GM20000 (cell line): ENCODE data around the gene ZNF865.
A peak's percentile ranks its signal among the peaks of the same experiment; 100 is the strongest.

Source experiments
- DNase-seq: peaks from one replicate; pipeline ENCODE4 v3.0.0; 2012; ENCODE audit warnings: low spot score
- CTCF ChIP-seq: IDR thresholded peaks from 2 replicates; pipeline ENCODE4 v1.5.1; 2012; ENCODE audit warnings: mild to moderate bottlenecking, control low read depth; ENCODE audit errors: extremely low read depth, missing control alignments

The ZNF865 gene

DNA sequence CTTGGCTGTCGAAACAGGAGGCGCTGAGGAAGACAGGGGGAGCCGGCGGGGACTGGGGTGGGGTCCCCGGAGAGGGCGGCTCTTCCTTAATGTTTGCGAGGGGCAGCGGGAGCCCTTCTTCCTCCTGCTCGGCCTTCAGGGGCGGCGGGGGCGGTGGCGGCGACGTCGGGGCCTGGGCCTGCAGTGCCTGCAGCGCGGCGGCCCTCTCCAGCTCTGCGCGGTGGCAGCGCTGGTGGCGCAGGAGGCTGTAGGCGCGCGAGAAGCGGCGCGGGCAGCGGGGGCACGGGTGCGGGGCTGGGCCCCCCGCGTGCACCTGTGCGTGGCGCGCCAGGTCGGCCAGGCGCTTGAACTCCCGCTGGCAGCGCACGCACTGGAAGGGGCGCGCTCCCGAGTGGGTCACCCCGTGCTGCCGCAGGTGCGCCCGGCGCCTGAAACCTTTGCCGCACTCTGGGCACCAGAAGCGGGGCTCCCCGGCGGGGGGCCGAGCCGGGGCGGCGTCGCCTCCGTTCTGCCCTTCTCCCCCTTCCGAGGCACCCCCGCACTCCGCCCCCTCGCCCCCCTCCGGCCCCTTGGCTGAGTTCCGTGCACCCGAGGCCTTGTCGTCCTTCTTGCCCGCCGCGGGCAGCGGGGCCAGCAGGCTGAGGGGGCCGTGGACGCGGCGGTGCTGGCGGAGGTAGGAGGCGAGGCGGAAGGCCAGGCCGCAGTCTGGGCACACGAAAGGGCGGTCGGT, 27.3 kb upstream of the ZNF865 start:
- DNase-seq: no peak
- TF ChIP-seq CTCF: no peak

DNA sequence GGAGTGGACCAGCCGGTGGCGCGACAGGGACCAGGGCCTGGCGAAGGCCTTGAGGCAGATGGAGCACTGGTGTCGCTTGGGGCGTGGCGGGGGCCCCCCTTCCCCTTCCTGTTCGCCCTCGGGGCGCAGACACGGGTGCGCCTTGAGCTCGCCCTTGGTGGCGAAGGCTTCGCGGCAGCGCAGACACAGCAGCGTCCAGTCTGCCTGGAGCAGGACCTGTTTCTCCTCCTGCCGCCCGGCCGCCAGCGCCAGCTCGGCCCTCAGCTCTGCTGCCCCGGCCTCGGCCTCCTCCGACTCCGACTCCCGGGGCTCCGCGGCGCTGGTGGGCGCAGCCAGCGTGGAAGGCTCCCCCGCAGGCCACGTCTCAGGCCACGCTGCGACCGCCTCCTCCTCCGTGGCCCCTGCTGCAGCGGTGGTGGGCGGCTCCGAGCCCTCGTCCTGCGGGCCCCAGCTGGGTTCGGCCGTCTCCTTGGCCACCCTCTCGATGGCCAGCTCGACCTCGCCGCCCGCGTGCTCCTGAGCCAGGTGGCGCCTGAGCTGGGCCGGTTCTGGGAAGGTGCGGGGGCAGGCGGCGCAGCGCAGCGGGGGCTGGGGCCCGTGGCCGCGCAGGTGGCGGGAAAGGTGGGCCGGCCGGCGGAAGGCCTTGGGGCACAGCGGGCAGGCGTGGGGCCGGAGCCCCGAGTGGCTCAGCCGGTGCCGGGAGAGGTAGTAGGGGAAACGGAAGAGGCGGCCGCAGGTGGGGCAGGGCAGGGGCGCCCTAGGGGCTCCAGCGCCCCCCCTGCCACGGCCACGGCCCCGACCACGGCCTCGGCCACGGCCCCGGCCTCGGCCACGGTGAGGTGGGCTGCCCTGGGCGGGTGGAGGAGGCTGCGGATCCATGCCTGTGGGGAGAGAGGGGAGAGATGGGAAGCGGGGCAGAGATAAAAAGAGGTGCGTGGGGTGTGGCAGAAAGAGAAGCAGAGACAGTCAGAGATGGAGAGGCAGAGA, 26.4 kb upstream of the ZNF865 start:
- no peak for DNase-seq
- no peak for TF ChIP-seq CTCF

DNA sequence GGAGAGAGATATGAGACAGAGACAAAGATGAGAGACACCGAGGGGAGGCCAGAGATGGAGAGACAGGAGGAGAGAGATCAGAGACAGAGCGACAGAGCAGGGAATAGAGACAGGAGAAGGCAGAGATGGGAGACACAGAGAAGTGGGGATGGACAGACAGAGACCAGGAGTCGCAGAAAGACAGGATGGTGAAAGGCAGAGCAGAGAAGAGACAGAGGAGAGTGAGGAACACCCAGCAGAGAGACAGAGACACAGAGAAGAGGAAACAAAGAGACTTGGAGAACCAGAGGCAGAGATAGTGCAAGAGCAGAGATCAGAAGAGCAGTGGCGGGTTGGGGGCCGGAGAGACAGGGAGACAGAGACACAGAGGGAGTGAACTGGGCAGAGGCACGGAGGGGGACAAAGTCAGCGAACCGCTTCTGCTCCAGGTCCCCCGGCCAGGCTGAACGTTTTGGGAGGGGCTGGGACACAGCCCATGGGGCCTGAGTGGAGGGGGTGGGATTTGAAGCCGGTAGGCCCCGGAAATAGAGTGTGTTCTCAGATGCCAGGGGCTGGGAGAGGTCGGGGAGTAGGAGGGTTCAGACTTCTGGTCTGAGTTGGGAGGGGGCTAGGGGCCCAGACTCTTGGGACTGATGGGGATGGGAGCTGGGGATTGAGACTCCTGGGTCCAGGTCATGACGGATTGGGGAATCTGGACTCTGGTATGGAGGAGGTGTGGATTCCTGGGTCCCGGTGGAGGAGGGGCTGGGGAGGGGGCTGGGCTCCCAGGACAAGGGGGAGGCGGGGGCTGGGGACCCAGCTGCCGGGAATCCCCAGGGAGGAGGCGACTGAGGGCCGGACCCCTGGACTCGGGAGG, 25.5 kb upstream of the ZNF865 start:
- TF ChIP-seq CTCF: no peak

DNA sequence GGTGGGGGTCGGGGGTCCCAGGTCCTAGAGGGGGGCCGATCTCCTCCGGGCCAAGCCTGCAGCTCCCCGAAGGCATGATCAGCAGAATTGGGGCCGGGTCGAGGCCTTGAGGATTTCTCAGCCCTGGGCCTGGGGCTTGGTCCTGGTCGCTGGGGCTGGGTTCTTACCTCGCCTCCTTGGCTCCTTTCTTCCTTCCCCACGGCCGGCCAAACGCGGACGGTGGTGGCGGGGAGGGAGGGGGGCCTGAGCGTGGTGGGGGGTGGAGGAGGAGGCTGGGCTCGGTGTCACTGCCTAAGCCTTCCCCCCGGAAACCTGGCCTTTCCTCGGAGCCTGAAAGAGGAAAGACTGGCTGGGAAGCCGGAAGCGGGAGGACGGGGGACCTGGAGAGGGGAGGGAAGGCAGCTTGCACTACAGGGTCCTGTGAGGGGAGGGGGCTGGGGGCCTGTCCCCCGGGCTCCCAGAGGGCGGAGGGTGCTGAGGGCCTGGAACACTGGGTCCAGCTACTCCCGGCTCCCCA, 24.8 kb upstream of the ZNF865 start, which contains the start of gene ZNF579:
ZNF579 (minus strand) TSS at position 221 of the 517 bp plus-strand sequence. CDS start 1,209 bp downstream, outside the sequence.
- peak; percentile 92 for DNase-seq
- TF ChIP-seq CTCF: no peak

More for the DNA sequence above, 25.5 kb upstream of the ZNF865 start:
- DNase-seq: peak; percentile 73

- no peak for DNase-seq
These were observed 24.2 kb upstream of the ZNF865 start for GRCh38 chr19:55581145-55581822.

More at GRCh38 chr19:55581145-55581822, 24.2 kb upstream of the ZNF865 start:
- TF ChIP-seq CTCF: no peak
